Measurements from ENCODE around the gene TMEM237. TPM values are rescaled to one million over a fixed set of nuclear protein-coding genes. Genes with fewer than 3 reads are reported as not detected.

TMEM237 gene
- total RNA-seq, 2 donors from 2014 or later: 15.8 to 18.4 TPM

DNA sequence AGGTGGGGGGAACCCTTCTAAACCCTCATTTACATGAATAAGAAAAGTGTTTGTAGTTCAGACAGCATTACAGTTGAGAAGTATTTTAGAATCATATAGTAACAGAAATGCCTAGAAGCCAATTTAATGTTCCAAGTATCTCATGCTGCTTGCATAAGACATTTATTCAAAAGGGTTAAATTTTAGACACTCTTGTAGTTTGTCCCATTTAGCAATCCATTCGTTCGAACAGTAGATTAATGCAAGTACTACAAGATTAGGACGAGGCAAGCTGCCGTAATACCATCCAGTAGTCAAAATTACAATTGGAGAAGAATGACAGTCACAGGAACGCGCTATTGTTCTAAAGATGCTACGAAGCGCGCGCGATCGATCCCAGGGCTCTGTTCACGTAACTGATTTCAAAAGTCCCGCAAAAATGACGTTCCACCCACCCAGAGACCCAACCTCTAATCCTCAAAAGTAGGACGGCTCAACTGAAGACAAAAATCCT, 1.2 kb downstream of the TMEM237 start:
- peak overlapping the region; percentile 89 to 95 for H3K27ac ChIP-seq
- peak overlapping the region; percentile 71 to 89 for H3K4me3 ChIP-seq
- H3K27me3 ChIP-seq: no peaks in the 10 kb centered on the region
- no peak for DNase-seq (ENCODE audit: low spot score)
- H3K4me1 ChIP-seq: peaks cover 0 to 18% of the 10 kb centered on the region in 2 donors
- no peaks in the 10 kb centered on the region for H3K9me3 ChIP-seq
- TF ChIP-seq, protein P1, sequence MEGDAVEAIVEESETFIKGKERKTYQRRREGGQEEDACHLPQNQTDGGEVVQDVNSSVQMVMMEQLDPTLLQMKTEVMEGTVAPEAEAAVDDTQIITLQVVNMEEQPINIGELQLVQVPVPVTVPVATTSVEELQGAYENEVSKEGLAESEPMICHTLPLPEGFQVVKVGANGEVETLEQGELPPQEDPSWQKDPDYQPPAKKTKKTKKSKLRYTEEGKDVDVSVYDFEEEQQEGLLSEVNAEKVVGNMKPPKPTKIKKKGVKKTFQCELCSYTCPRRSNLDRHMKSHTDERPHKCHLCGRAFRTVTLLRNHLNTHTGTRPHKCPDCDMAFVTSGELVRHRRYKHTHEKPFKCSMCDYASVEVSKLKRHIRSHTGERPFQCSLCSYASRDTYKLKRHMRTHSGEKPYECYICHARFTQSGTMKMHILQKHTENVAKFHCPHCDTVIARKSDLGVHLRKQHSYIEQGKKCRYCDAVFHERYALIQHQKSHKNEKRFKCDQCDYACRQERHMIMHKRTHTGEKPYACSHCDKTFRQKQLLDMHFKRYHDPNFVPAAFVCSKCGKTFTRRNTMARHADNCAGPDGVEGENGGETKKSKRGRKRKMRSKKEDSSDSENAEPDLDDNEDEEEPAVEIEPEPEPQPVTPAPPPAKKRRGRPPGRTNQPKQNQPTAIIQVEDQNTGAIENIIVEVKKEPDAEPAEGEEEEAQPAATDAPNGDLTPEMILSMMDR (IDR thresholded peaks at IDR 0.05): no peak
- H3K36me3 ChIP-seq: no peaks in the 10 kb centered on the region

DNA sequence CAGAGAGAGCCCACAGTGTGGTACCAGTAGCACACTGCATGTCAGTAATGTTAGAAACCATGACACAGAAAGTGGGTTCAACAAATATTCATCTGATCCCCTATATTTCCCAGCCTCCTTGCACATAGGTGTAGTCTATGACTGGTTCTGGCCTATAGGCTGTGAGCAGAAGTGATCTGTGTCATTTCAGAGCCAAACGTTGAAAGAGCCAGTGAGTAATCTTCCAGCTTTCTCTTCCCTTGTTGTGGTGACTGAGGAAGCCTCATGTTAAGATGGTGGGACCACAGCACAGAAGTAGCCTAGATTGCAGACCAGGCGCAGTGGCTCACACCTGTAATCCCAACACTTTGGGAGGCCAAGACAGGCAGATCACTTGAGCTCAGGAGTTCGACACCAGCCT, 4.1 kb downstream of the TMEM237 start:
- no peak overlapping the region for H3K27ac ChIP-seq
- peaks cover 0 to 15% of the 10 kb centered on the region in 2 donors for H3K4me1 ChIP-seq
- no peaks in the 10 kb centered on the region for H3K9me3 ChIP-seq
- no peaks in the 10 kb centered on the region for H3K27me3 ChIP-seq
- no peak overlapping the region for H3K4me3 ChIP-seq
- H3K36me3 ChIP-seq: no peaks in the 10 kb centered on the region
- TF ChIP-seq, protein P1 (IDR thresholded peaks at IDR 0.05): no peak
- no peak for DNase-seq (ENCODE audit: low spot score)

DNA sequence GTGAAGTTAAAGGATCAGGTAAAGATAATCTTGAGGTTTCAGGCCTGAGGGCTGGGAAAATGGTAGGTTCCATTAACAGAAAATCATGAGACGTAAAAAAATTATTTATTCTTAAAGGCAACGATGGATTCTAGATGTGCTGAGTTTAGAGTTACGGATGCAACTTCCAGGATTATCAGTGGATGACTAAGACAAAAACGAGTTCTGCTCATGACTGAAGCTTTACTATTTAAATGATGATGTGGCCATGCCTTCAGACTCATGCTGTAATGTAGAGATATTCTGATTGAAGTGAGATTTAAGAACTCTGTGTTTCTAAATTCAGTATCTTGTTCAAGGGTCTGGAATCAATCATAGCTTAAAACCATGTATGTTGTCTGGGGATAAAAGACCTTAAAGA, 5.0 kb downstream of the TMEM237 start:
- peaks cover 3% of the 10 kb centered on the region for H3K36me3 ChIP-seq
- TF ChIP-seq, protein P1 (IDR thresholded peaks at IDR 0.05): no peak
- H3K4me1 ChIP-seq: peaks cover 0 to 6% of the 10 kb centered on the region in 2 donors
- H3K9me3 ChIP-seq: no peaks in the 10 kb centered on the region
- no peaks in the 10 kb centered on the region for H3K27me3 ChIP-seq
- H3K27ac ChIP-seq: no peak overlapping the region
- DNase-seq (ENCODE audit: low spot score): no peak
- no peak overlapping the region for H3K4me3 ChIP-seq

DNA sequence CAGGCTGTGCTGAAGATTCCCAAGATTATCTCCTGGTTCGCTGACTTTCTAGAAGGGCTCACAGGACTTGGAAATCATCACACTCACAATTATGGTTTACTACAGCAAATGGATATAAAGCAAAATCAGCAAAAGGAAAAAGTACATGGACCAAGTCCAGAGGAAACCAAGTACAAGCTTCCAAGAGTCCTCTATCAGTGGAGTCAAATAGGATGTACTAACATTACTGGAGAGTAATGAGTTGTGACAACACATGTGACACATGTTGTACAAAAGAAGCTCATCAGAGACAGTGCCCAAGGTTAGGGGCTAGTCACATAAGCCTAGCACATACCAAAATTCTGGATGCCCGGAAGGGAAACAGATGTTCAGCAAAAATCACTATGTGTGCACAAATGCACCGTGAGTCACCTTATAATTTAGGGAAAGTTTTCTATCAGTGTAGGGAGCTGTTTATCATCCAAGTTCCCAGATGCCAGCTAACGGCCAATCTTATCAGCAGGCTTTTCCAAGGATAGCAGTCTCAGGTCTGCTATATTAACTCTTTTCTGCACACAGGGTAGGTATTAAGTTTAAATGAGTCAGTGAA, 9.5 kb downstream of the TMEM237 start:
- Histone ChIP-seq H3K36me3 (peaks cover 34% of the 10 kb centered on the region), H3K27me3 (no peaks in the 10 kb centered on the region), H3K9me3 (no peaks in the 10 kb centered on the region), H3K4me1 (no peaks in the 10 kb centered on the region), H3K27ac (no peak overlapping the region), H3K4me3 (no peak overlapping the region)
- TF ChIP-seq, protein P1 (IDR thresholded peaks at IDR 0.05): no peak
- DNase-seq (ENCODE audit: low spot score): no peak

DNA sequence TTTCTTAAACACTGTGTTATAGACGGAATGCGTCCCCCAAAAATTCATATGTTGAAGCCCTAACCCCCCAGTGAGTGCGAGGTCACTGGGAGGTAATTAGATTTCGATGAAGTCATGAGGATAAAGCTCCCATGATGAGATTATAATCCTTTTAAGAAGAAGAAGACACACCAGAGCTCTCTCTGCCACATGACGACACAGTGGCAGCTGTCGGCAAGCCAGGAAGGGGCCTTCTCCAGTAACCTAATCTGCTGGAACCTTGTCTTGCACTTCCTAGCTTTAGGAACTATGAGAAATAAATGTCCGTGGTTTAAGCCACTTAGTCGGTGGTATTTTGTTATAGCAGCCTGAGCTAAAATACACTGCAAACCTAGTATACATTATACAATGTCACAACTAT, 12.3 kb downstream of the TMEM237 start:
- H3K36me3 ChIP-seq: peaks cover 38% of the 10 kb centered on the region
- H3K9me3 ChIP-seq: no peaks in the 10 kb centered on the region
- no peak overlapping the region for H3K4me3 ChIP-seq
- no peak overlapping the region for H3K27ac ChIP-seq
- DNase-seq (ENCODE audit: low spot score): no peak
- no peaks in the 10 kb centered on the region for H3K4me1 ChIP-seq
- TF ChIP-seq, protein P1 (IDR thresholded peaks at IDR 0.05): no peak
- no peaks in the 10 kb centered on the region for H3K27me3 ChIP-seq

DNA sequence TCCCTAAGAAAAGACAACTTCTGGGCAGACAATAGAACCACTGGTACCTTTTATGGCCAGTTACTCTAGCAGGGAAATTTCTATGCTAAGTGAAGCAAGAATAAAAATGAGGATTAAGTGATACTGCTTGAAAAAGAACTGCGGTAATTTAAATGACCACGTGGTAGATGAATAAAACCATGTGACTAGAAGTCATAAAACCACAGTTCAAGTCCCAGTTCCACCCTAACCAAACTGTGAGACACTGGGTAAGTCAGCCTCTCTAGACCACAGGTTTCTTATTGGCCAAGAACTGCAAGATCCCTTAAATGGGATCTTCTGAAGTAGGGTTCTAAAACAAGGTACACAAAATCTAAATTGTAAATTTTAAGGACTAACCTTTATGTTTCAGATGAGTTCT, 12.7 kb downstream of the TMEM237 start:
- TF ChIP-seq, protein P1 (IDR thresholded peaks at IDR 0.05): no peak
- Histone ChIP-seq H3K9me3 (no peaks in the 10 kb centered on the region), H3K4me3 (no peak overlapping the region), H3K27me3 (no peaks in the 10 kb centered on the region), H3K27ac (no peak overlapping the region), H3K36me3 (peaks cover 41% of the 10 kb centered on the region), H3K4me1 (no peaks in the 10 kb centered on the region)
- no peak for DNase-seq (ENCODE audit: low spot score)
